GM21717 (cell line): Measurements from ENCODE around the gene PRELP.
"Not testable (repeated sequence)": the region's sequence is repeated elsewhere in the genome, so short reads cannot be mapped to it uniquely, and the experiment has no call there.

Source experiments
- ATAC-seq: cut with Tn5 transposase; IDR thresholded peaks from one replicate; pipeline ENCODE4 v1.9.1; 2021; ENCODE audit warnings: mild to moderate bottlenecking, moderate library complexity; ENCODE audit not compliant: unreplicated experiment

PRELP gene

DNA sequence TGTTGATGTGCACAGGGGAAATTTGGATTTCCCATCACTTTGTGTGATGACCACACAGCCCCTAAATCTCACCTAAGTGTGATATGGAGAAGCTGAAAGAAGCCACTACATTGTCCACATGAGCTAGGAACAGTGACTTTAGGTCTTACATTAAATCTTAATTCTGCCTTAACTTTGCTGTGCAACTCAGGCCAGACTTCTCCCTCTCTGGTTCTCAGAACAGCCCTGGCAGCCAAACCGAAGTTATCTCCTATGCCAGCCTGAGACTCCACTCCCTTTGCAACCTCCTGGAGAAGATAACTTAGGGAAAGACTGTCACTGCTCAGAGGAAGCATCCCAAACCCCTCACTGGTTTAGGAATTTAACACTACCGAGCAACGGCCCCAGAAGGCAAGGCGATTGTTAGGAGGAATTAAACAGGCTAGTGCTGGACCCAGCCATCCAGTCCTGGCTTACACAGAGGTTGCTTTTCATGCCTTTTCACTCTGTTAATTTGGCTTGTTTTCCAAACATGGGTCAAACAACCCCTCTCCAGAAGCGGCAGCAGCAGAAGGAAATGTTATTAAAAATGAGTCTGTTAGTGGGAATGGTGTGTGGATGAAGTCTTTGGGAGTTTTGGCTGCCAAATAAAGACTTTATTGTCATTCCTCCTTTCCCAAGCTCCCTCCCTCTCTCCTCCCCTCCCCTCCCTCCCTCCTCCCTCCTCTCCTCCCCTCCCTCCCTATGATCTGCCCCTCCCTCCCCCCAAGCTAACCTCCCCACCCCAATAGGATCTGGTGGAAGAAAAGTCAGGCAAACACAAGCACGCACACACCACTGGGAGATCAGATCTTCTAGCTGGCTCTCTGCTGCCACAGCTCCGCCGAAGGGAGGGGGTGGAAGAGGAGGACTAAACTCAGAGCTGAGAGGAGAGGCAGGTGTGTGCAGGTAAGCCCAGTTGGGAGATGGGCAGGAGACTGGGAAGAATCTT lies at the start of gene PRELP:
Gene PRELP, plus strand, starts transcription at position 795 of the 970 bp plus-strand sequence. CDS start 7,379 bp downstream, outside the sequence.
- no peak for ATAC-seq

DNA sequence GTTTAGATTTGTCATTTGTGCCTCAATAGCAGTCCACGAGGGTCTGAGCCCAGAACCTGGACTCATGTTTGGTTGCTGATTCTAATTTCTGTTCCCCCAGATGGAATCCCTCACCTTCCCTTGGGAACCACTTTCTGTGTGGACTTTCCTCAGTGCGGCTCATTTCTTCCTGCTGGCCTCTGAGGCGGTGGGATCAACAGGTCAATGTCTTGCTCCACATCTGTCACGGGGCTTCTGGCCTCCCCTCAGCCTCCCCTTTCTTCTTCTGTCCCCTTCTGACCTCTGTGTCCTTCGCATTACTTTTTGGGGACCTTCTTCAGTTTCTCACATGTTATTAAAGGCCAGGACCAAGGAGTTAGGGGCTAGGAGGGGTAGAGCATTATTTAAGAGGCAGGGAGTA lies 49.2 kb upstream of the PRELP start:
- no peak for ATAC-seq

DNA sequence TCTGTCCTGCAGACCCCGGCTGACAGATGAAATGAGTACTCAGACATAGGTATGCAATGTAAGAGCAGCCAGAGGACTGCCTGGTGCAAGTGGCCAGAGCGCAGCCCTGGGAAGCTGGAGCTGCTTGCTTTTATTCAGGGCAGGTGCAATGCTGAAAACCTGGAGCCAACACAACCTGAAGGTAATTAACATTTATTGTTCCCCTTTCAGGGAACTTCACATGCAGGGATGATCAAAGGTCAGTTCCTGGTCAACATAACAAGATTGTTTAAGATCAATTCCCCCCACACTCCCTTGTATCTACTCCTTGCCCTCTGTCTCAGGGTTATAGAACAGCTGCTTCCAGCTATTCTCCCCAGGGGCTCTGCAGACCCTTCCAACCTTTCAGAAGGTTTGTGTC lies 48.7 kb upstream of the PRELP start:
- ATAC-seq, result no peak

DNA sequence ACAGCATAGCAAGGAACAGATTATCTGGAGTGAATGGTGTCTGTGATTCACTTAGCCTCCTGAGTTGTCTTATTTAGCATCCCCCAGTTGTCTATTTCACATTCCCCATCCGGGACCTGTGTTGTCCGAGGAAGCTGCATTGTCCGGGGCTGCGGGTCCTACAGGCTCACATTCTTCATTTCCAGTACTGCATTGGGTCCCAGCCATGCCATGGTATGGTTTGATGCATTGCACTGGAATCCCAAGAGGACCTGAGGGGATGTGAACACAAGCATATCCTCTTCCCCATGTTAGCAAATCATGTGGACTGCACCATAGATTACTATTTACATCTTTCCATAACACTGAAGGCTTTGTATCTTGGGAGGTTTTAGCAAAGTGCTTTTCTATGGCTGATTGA lies 48.2 kb upstream of the PRELP start:
- ATAC-seq, result no peak

DNA sequence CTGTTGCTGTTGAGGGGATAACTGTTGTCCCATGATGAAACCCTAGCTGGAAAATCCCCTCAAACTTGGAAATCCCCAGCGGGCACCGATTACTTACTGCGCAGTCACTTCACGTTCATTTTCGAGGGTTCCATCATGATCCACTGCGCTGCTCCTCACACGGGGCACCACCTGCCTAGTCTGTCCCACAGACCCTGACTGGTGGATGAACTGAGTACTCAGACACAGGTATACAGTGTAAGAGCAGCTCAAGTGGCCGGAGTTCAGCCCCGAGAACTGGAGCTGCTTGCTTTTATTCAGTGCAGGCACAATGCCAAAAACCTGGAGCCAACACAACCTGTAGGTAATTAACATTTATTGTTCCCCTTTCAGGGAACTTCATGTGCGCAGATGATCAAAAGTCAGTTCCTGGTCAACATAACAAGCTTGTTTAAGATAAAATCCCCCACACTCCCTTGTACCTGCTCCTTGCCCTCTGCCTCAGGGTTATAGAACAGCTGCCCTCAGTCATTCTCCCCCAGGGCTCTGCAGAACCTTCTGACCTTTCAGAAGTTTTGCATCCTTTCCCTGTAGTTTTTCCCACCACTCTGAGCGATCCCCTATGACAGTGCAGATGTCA lies 46.5 kb upstream of the PRELP start:
- peak; percentile 81 for ATAC-seq

DNA sequence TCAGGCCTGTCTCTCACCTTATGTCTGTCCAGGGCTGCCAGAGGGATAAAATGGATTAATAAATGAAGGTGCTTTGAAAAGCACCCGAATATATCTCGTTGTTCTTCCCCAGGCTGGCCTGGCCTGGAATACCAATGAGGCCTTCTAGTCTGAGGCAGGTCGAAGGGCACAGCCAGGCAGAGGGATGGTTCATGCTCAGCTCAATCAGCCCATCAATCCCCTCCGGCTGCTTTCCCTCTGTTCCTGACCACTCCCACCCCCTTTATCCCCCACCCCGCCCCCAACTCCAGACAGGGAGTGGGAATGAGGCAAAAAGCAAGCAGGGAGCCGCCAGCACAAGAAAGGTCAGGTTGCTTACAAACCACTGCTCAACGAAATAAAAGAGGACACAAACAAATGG lies 40.0 kb upstream of the PRELP start:
- no peak for ATAC-seq

DNA sequence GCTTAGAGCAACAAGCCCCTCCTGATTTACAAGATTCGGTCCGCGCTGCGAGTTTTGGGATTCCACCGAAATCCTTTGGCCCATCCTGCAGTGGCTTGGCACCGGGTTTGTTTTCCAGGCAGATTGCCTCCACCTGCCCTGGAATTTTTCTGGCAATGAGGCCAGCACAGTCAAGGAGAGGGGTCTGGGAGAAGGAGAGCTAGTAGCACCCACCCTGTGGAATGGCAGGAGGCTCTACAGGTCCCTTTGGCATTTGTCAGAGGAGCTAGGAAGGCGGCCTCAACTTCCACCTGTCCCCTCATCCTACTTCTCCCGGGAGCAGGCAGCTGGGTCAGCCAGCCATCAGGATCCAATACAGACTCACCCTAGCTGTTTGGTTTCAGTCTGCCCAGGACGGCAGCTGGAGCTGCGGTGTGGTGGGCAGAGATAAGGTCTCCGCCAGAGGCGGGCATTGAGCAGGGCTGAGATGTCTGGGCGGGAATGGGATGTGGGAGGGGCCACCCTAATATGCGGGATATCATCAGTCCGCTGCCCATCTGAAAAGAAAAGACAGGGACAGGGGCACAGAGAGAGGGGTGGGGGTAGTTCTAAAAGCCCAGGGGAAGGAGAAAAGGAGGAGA lies 37.8 kb upstream of the PRELP start:
- ATAC-seq, result no peak

DNA sequence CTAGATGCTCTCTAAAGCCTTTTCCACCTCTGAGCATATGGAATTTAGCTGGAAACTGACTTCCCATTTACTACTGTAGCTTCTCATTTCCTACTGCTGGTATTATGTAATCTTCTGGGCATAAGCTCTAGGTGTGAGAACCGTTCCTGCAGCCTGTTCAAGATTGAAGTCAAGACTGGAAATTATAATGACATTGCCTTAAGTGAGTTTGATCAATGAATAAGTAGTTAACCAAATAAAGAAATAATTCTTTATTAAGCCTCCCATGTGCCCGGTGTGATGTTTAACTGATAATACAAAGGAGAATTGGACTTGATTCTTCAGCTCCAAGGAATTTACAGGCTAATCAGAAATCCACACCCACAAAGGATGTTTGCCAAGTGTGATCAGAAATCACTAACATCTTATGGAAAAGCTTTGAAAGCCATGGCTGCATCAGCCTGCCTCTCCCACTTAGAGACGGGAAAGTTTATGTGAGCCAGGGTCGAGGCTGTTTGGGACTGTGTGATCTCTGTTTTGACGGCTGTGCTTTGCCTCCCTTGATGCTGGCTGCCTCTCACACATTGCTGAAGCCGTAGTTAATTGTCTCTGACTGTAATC lies 36.4 kb upstream of the PRELP start:
- no peak for ATAC-seq

DNA sequence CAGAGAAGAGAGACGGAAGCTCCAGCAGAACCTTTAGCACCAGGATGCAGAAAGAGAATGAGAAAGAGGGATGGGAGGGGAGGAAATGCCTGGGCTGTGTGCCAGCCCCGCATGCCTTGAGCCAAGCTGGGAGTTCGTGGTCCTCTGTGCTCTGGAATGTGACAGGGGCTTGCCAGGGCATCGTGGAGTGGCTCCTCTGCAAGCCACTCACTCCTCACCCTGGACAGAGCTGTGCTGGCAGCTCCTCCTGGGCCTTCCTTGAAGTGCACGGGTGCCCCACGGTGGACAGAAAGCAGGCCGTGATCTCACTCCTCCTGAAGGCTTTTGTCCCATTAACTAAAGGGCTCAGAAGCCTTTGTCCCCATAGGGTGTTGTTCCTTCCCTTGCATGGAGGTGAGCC lies 34.8 kb upstream of the PRELP start:
- ATAC-seq, result no peak

DNA sequence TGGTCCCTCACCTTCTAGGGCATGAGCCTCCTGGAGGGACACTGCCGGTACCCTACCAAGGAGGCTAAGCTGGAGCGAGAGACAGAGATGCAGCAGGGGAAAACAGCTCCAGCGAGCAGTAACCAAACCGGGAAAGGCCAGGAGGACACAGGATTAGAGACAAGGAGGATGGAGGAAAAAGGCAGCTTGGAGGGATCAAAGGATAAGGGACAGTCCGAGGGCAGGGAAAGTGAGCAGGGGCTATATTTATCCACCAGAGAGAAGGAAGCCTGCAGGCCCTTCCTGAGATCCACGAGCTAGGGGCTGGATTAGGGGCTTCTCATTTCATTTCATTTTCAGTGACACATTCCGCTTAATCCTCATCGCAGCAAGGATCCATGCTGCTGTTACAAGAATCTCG lies 33.8 kb upstream of the PRELP start:
- ATAC-seq, result no peak

DNA sequence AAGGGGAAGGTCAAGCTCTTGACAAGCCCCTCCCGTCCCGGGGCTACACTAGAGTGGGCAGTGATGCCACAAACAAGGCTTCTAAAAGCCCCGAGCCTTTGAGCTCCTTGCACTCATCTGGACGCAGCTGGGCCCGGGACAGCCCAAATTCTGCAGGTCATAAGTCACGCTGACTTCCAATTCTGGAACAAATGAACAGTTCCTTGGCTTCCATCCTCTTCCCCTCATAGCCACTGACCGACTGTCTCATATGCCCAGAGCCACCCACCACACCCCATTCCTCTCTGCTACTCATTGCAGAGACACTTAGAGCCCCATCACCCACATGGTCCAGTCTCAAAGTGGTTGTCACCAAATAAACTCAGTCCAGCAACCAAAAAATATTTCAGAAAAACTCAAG lies 32.8 kb upstream of the PRELP start:
- no peak for ATAC-seq

DNA sequence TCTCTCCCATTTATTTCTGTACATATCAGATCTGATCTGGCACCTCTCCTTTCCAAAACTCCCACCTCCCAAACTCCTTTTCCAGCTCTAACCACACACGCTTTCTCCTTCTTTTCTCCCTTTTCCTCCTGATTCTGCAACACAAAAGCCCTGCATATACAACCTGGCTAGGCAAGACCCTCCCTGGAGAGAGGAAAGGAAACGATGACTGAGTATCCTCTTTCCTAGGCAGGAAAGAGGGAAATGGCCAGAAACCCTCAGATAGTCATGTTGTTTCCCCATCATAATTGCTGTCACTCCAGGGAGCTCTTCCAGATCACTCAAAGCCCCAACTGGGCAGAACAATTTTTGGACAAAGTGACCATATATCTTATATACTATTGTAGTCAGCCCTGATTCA lies 32.3 kb upstream of the PRELP start:
- no peak for ATAC-seq

DNA sequence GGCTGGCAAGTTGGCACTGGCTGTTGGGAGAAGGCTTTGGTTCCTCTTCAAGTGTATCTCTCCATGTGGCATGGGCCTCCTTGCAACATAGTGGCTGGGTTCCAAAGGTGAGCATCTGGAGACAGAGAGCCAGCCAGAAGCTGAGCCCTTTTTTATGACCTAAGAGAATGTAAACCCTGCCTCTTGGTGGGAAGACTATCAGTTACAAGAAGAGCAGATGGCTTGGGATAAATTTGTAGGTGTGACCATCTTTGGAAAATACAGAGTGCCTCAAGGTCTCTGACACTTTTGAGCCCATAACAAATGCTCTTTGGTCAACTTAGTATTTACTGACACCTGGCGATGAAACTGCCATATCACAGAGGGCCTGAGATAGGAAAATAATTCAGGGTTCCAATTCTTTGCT lies 31.4 kb upstream of the PRELP start:
- no peak for ATAC-seq

DNA sequence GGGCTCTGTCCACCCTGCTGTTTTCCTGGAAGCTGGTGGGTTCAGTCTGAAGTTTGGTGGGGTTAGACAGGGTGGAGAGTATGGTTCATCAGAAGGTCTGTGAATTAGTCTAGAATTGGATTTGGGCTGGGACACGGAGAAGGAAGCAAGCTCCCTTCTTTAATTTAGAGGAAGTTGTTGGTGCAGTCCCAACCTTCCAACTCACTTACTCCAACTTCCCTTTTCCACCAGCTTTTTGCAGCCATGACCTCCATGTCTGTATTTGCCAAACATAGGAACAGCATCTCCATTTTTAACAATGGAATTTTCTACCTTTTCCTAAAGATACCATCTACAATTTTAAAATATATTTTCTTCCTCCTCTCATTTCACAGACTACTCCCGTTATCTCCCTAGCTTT lies 28.5 kb upstream of the PRELP start:
- no peak for ATAC-seq

DNA sequence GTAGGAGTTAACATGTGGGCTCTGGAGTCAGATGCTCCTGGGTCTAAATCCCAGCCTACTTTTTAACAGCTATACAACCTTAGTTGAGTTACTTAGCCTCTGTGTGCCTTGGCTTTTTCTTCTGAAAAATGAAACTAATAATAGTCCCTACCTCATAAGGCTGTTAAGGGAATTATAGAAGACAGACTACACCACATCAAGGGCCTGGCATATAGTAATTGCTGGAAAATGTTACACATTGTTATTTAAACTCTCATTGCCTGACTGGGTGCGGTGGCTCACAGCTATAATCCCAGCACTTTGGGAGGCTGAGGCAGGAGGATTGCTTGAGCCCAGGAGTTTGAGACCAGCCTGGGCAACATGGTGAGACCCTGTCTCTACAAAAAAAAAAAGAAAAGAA lies 28.0 kb upstream of the PRELP start:
- not testable (repeated sequence) for ATAC-seq

DNA sequence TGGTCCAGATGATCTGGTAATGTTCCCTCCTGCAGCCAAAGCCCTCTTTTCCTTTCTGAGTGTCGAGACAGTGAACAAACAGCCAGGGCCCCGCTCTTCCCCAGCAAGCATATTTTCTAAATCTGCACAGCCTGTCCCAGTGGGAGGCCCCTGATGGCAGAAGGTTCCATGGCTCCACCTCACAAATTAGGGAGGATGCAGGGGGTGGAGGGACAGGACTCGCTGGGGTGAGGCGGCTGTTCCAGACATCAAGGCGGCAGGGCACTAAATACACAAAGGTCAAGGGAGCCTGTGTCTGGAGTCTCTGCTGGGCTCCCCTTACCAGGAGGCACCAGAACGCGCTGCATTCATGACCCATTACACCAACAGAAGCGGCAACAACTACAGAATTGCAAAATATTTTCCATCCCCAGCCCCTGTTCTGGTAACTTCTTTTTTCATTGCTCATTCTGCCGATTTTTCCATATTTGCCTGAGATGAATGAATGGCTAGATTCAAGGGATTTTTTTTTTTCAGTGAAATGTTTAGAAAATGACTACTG lies 27.0 kb upstream of the PRELP start:
- ATAC-seq, result no peak

DNA sequence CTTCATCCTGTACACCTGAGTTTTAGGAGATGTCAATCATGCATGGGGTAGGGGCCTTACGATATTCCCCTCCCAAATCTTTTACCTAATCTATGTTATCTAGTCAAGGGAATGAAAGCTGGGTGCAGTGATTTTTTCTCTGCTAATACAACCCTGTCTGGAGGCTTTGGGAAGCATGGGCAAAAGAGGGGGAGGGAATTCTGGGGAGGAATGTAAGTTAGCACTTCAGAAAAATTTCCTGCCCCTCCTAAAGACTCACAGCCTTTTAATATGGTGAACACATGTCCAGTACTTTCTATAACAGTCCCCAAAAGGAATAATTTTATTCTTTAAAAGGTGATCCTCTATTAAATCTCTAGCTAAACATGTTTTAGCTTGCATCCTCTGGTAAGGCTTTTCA lies 25.6 kb upstream of the PRELP start:
- ATAC-seq, result no peak

DNA sequence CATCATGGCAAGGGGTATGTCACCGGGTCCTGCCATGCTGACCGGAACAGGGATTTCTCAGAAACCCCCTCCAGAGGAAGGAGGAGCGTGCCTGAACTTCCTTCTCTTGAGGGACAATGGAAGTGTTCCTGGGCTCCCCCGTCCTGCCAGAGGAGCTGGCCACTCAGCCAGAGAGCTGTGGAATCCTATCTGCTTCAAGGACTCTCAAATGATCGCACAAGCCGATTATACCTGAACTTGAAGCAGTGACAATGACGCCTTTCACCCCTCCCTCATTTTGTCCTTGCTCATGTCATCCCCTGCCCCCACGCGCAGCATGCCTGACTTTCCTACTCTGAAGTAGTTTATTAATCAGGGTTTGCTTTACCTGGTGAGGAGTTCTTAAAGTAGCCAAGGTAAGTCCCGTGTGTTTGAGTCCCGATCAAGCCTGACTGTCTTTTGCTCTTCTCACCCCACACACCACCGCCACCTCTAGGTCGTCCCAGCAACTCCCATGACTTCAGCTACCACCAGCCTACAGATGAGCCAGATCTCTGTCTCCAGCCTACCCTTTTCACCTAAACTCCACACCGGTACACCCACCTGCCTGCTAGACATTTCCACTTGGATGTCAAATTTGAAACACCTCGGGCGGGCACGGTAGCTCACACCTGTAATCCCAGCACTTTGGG lies 25.0 kb upstream of the PRELP start:
- no peak for ATAC-seq

DNA sequence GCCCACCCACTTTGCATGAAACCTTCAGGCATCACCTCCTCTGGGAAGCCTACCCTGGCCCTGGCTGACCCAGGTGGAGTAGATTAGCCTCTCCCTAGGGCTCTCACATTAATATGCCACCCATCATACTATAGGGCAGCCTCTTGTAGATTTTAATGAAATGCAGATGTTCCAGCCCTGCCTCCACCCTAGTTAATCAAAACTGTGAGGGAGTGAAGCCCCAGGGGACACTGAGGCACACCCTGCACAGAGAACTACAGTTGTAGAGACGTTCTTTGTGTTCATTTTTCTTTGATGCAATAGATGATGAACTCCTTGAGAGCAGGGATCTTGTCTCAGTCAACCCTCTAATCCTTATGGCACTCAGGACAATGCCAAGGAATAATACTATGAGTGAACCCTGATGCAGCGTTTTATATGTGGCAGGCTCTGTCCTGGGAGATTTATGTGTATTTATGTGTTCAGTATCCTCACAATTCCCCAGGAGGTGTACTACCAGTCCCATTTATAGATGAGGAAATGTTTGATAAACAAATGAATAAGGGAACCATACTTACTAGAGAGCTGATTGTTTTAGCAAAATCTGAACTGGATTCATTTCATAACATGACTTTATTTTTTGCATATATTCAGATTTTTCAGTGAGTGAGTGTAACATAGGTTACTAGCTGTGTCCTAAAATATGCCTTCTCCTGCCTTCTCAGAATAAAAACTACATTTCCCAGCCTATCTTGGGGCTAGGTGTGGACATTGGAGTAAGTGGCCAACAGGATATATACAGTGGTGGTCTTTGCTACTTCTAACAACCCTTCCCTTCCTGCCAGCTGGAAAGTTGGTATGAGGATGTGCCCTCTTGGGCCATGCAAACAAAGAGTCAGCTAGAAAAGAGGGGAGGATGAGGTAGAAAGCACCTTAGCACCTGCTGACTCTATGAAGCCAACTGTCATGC lies 23.5 kb upstream of the PRELP start:
- ATAC-seq, result no peak

DNA sequence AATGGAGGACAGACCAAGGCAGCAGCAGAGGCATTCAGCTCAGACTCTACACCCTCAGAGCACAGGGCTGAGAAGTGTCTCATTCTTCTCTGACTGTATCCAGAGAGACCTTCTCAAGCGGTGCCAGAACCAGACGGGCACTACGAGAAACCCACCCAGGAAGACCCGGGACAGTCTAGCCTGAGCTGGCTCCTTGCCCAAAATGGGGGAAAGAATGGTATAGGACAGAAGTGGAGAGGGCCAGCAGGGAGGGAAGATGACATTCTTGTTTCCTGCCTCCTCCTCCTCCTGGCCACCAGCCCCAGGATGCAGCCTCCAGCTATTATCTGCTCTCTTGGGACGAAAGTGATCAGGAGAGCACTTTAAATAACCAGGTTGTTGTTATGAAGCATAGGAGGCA lies 22.6 kb upstream of the PRELP start:
- no peak for ATAC-seq
